Neural cell (in vitro differentiated cells): Measurements from ENCODE around the gene GTF2A1. TPM values are rescaled to one million over a fixed set of nuclear protein-coding genes. Genes with fewer than 3 reads are reported as not detected.

Experiments used
- H2AFZ ChIP-seq: fragments of 200-600, 300-800 bp; sonication (generic), shearing (Covaris generic); 2 replicates; pipeline ENCODE4 v1.6.0; 2014; ENCODE audit warnings: low read depth, mild to moderate bottlenecking, antibody characterized with exemption, low read length, moderate library complexity
- H3F3A ChIP-seq: fragments of 200-600 bp; shearing (Covaris generic); 2 replicates; pipeline ENCODE4 v1.6.1; 2016; ENCODE audit warnings: mild to moderate bottlenecking, moderate library complexity, mixed read lengths, antibody characterized with exemption, low read length; ENCODE audit not compliant: insufficient read depth, poor library complexity, severe bottlenecking
- H3K27ac ChIP-seq: fragments of 200-600, 300-800 bp; sonication (generic), shearing (Covaris generic); 2 replicates; pipeline ENCODE4 v1.5.1; 2014; ENCODE audit warnings: mild to moderate bottlenecking, low read length, moderate library complexity
- H3K27me3 ChIP-seq: fragments of 300-800, 200-600 bp; sonication (generic), shearing (Covaris generic); 2 replicates; pipeline ENCODE4 v1.6.0; 2014; ENCODE audit warnings: mild to moderate bottlenecking, low read depth, low read length, moderate library complexity; ENCODE audit not compliant: insufficient read depth
- H3K36me3 ChIP-seq: fragments of 300-800, 200-600 bp; sonication (generic), shearing (Covaris generic); 2 replicates; pipeline ENCODE4 v1.5.1; 2014; ENCODE audit warnings: mild to moderate bottlenecking, antibody characterized with exemption, low read length, moderate library complexity; ENCODE audit not compliant: insufficient read depth
- H3K4me2 ChIP-seq: fragments of 300-800, 200-600 bp; sonication (generic), shearing (Covaris generic); 2 replicates; pipeline ENCODE4 v1.6.0; 2014; ENCODE audit warnings: mild to moderate bottlenecking, low read length
- H3K4me3 ChIP-seq: fragments of 300-800, 200-600 bp; sonication (generic), shearing (Covaris generic); 2 replicates; pipeline ENCODE4 v1.5.1; 2014; ENCODE audit warnings: mild to moderate bottlenecking, low read length, moderate library complexity
- H3K79me2 ChIP-seq: fragments of 200-600 bp; shearing (Covaris generic); replicated peaks from 2 replicates; pipeline ENCODE4 v1.6.0; 2014; ENCODE audit warnings: mild to moderate bottlenecking, low read length, moderate library complexity; ENCODE audit not compliant: insufficient read depth
- H3K9ac ChIP-seq: fragments of 300-800, 200-600 bp; sonication (generic), shearing (Covaris generic); 2 replicates; pipeline ENCODE4 v1.6.1; 2016; ENCODE audit warnings: mild to moderate bottlenecking, low read length, mixed read lengths
- H3K9me2 ChIP-seq: fragments of 200-600 bp; shearing (Covaris generic); 2 replicates; pipeline ENCODE4 v1.6.1; 2016; ENCODE audit warnings: mild to moderate bottlenecking, low read length, mixed read lengths; ENCODE audit not compliant: insufficient read depth
- H3K9me3 ChIP-seq: fragments of 200-600, 300-800 bp; sonication (generic), shearing (Covaris generic); 2 replicates; pipeline ENCODE4 v1.6.1; 2016; ENCODE audit warnings: mild to moderate bottlenecking, mixed run types, low read length, moderate library complexity, mixed read lengths
- H4K20me1 ChIP-seq: fragments of 200-600 bp; shearing (Covaris generic); 2 replicates; pipeline ENCODE4 v1.6.1; 2016; ENCODE audit warnings: mild to moderate bottlenecking, mixed run types; ENCODE audit not compliant: insufficient read depth
- EP300 ChIP-seq: fragments of 450-650 bp; conservative IDR thresholded peaks from 2 replicates; pipeline ENCODE4 v1.6.1; 2014; ENCODE audit warnings: antibody characterized with exemption, mild to moderate bottlenecking, moderate library complexity; ENCODE audit not compliant: poor library complexity, severe bottlenecking
- EZH2 ChIP-seq: fragments of 200-600, 300-800 bp; shearing (Covaris generic), sonication (generic); IDR thresholded peaks from 2 replicates; pipeline ENCODE4 v1.6.1; 2014; ENCODE audit warnings: antibody characterized with exemption, low read length, borderline replicate concordance, mild to moderate bottlenecking; ENCODE audit not compliant: insufficient read depth, poor library complexity, severe bottlenecking
- MXI1 ChIP-seq: fragments of 450-650 bp; conservative IDR thresholded peaks from 2 replicates; pipeline ENCODE4 v1.6.1; 2014; ENCODE audit warnings: antibody characterized with exemption, mild to moderate bottlenecking; ENCODE audit not compliant: poor library complexity, severe bottlenecking
- POLR2AphosphoS5 ChIP-seq: IDR thresholded peaks from 2 replicates; pipeline ENCODE4 v1.6.1; 2012
- RAD21 ChIP-seq: fragments of 450-650 bp; conservative IDR thresholded peaks from 2 replicates; pipeline ENCODE4 v1.6.1; 2014; ENCODE audit warnings: antibody characterized with exemption, mild to moderate bottlenecking, moderate library complexity
- SMC3 ChIP-seq: fragments of 450-650 bp; conservative IDR thresholded peaks from 2 replicates; pipeline ENCODE4 v1.6.1; 2014; ENCODE audit warnings: antibody characterized with exemption, mild to moderate bottlenecking, moderate library complexity; ENCODE audit not compliant: poor library complexity
- TAF1 ChIP-seq: IDR thresholded peaks from 2 replicates; pipeline ENCODE4 v1.6.1; 2012; ENCODE audit warnings: low read depth
- polyA plus RNA-seq: library from polyadenylated mRNA; depleted of rRNA; stranded (reverse); fragments of >200 nt; gene quantifications from 2 replicates; pipeline ENCODE4 v1.2.3, GENCODE V29; 2014
- TF ChIP-seq, protein P1 (sequence below): IDR thresholded peaks from 2 replicates; pipeline ENCODE4 v1.6.1; 2012; ENCODE audit warnings: borderline replicate concordance
- TF ChIP-seq, protein P2 (sequence below): fragments of 450-650 bp; IDR thresholded peaks from 2 replicates; pipeline ENCODE4 v1.5.1; 2014; ENCODE audit warnings: antibody characterized with exemption, mild to moderate bottlenecking, moderate library complexity; ENCODE audit not compliant: poor library complexity, severe bottlenecking

The GTF2A1 gene
- polyA plus RNA-seq, 1 donor from 2014 or later = 37.3 TPM

DNA sequence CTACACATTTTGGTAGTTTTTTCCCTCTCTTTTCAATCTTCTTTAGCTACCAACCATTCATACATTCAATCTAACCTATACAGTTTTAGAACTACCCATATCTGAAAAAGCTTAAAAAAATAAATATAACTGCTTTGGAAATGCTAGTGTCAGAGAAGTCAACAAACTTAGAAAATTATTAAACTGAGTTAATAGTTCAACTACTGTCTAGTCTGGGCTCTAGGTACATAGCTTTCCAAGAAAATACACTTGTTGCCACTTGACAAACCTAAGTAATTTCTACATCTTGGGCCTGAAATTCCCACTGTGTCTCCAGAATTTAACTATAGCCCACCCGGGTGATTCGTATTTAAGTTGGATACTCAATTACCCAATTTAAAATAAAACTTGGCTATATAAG is 22.1 kb downstream of the GTF2A1 start:
- Histone ChIP-seq H3K9ac (no peak overlapping the region), H3K9me2 (no peaks in the 10 kb centered on the region), H2AFZ (no peak overlapping the region), H3F3A (no peaks in the 10 kb centered on the region), H3K27me3 (no peaks in the 10 kb centered on the region), H3K4me3 (no peak overlapping the region), H3K79me2 (peaks cover 10% of the 10 kb centered on the region), H3K4me2 (no peak overlapping the region), H3K9me3 (no peaks in the 10 kb centered on the region), H3K27ac (no peak overlapping the region), H4K20me1 (no peaks in the 10 kb centered on the region), H3K36me3 (peaks cover 17% of the 10 kb centered on the region)
- TF ChIP-seq, protein P1, sequence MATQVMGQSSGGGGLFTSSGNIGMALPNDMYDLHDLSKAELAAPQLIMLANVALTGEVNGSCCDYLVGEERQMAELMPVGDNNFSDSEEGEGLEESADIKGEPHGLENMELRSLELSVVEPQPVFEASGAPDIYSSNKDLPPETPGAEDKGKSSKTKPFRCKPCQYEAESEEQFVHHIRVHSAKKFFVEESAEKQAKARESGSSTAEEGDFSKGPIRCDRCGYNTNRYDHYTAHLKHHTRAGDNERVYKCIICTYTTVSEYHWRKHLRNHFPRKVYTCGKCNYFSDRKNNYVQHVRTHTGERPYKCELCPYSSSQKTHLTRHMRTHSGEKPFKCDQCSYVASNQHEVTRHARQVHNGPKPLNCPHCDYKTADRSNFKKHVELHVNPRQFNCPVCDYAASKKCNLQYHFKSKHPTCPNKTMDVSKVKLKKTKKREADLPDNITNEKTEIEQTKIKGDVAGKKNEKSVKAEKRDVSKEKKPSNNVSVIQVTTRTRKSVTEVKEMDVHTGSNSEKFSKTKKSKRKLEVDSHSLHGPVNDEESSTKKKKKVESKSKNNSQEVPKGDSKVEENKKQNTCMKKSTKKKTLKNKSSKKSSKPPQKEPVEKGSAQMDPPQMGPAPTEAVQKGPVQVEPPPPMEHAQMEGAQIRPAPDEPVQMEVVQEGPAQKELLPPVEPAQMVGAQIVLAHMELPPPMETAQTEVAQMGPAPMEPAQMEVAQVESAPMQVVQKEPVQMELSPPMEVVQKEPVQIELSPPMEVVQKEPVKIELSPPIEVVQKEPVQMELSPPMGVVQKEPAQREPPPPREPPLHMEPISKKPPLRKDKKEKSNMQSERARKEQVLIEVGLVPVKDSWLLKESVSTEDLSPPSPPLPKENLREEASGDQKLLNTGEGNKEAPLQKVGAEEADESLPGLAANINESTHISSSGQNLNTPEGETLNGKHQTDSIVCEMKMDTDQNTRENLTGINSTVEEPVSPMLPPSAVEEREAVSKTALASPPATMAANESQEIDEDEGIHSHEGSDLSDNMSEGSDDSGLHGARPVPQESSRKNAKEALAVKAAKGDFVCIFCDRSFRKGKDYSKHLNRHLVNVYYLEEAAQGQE = no peak
- no peak for TF ChIP-seq EZH2
- TF ChIP-seq, protein P2, sequence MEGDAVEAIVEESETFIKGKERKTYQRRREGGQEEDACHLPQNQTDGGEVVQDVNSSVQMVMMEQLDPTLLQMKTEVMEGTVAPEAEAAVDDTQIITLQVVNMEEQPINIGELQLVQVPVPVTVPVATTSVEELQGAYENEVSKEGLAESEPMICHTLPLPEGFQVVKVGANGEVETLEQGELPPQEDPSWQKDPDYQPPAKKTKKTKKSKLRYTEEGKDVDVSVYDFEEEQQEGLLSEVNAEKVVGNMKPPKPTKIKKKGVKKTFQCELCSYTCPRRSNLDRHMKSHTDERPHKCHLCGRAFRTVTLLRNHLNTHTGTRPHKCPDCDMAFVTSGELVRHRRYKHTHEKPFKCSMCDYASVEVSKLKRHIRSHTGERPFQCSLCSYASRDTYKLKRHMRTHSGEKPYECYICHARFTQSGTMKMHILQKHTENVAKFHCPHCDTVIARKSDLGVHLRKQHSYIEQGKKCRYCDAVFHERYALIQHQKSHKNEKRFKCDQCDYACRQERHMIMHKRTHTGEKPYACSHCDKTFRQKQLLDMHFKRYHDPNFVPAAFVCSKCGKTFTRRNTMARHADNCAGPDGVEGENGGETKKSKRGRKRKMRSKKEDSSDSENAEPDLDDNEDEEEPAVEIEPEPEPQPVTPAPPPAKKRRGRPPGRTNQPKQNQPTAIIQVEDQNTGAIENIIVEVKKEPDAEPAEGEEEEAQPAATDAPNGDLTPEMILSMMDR = no peak
- TF ChIP-seq RAD21 = no peak
- no peak for TF ChIP-seq SMC3
- TF ChIP-seq POLR2AphosphoS5 = no peak
- TF ChIP-seq MXI1 = no peak
- TF ChIP-seq EP300 = no peak
- no peak for TF ChIP-seq TAF1

DNA sequence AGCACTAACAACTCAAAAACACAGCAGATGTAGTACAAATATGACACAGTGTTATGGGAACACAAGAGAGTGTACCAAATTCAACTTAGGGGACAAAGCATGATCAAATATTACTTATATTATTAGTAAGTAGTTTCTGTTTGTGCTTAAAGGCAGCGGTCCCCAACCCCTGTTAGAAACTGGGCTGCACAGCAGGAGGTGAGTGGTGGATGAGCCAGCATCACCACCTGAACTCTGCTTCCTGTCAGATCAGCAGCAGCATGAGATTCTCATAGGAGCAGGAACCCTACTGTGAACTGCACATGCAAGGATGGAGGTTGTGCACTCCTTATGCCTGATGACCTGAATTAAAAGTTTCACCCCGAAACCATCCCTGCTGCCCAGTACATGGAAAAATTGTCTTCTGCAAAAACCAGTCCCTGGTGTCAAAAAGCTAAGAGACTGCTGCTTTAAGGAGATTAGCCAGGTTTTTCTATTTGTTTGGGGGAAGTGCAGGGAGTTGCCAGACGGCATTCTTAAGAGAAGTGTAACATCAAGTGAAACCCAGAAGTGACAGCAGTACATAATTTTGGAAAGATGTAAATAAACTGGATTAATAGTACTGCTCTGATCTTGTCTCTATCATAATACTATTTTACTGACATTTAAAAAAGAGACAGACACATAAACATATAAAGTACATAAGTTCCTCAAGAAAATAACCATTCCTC is 26.7 kb downstream of the GTF2A1 start:
- H3K4me3 ChIP-seq = no peak overlapping the region
- no peak overlapping the region for H2AFZ ChIP-seq
- no peaks in the 10 kb centered on the region for H3K27me3 ChIP-seq

More for the DNA sequence above, 26.7 kb downstream of the GTF2A1 start:
- H3F3A ChIP-seq = no peaks in the 10 kb centered on the region
- no peak overlapping the region for H3K9ac ChIP-seq
- no peak for TF ChIP-seq TAF1
- TF ChIP-seq, protein P1 = no peak
- TF ChIP-seq MXI1 = no peak
- no peak for TF ChIP-seq POLR2AphosphoS5
- TF ChIP-seq SMC3 = no peak
- TF ChIP-seq RAD21 = no peak
- TF ChIP-seq, protein P2 = no peak
- TF ChIP-seq EZH2 = no peak
- TF ChIP-seq EP300 = no peak
- H3K4me2 ChIP-seq = no peak overlapping the region
- H3K27ac ChIP-seq = no peak overlapping the region
- H3K9me3 ChIP-seq = no peaks in the 10 kb centered on the region
- H4K20me1 ChIP-seq = no peaks in the 10 kb centered on the region
- peaks cover 6% of the 10 kb centered on the region for H3K79me2 ChIP-seq
- peaks cover 7% of the 10 kb centered on the region for H3K36me3 ChIP-seq
- no peaks in the 10 kb centered on the region for H3K9me2 ChIP-seq
